ENCODE results near the gene STX1B.

The STX1B gene

DNA sequence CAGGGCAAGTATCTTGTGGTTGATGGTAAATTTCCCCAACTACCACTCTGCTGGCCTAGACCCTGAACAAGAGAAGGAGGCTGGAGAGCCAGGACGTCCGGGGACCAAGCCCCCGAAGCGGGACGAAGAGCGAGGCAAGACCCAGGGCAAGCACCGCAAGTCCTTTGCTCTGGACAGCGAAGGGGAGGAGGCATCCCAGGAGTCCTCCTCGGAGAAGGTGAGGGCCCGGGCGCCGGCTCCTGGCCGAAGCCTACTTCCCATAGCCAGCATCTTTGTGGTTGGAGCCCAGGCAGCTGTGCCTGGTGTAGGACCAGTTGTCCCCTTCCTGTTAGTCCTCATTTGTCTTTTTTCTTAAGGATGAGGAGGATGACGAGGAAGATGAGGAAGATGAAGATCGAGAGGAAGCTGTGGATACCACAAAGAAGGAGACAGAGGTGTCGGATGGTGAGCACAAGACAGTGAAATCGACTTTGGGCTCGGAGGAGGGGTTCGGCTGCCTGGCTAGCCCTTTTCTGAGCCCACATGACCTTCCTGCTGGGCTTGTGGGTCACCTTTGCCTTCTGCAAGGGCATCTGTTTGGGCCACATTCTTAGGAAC, 41.1 kb downstream of the STX1B start:
- no peak overlapping the region for H3K4me3 ChIP-seq (replicated peaks in 1 of 2; ENCODE audit: low read depth in 2 of 2, low read length in 2 of 2)
- TF ChIP-seq, protein P1, sequence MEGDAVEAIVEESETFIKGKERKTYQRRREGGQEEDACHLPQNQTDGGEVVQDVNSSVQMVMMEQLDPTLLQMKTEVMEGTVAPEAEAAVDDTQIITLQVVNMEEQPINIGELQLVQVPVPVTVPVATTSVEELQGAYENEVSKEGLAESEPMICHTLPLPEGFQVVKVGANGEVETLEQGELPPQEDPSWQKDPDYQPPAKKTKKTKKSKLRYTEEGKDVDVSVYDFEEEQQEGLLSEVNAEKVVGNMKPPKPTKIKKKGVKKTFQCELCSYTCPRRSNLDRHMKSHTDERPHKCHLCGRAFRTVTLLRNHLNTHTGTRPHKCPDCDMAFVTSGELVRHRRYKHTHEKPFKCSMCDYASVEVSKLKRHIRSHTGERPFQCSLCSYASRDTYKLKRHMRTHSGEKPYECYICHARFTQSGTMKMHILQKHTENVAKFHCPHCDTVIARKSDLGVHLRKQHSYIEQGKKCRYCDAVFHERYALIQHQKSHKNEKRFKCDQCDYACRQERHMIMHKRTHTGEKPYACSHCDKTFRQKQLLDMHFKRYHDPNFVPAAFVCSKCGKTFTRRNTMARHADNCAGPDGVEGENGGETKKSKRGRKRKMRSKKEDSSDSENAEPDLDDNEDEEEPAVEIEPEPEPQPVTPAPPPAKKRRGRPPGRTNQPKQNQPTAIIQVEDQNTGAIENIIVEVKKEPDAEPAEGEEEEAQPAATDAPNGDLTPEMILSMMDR (IDR thresholded peaks at IDR 0.05; ENCODE audit: low read depth, low read length) = no peak
- DNase-seq (ENCODE audit: low read depth in 2 of 2) = no peak

DNA sequence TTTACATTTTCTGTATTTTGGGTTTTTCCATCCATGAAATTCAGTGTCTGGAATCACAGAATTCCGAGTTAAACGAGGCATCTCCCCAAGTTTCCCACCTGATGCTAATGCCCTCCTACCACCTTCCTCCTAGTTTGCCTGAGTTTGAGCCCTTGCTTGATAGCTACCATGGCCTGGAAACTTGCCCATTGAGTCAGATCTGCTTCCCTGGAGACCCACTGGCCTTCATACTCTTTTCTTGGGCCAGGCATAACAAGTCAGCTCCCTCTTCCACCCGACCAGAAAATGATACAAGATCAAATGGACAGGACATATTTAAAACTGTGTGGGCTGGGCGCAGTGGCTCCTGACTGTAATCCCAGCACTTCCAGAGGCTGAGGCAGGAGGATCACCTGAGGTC, 42.6 kb downstream of the STX1B start:
- DNase-seq (ENCODE audit: low read depth in 2 of 2) = peak in 1 of 2 donors; percentile 27
- no peak overlapping the region for H3K4me3 ChIP-seq (replicated peaks in 1 of 2; ENCODE audit: low read depth in 2 of 2, low read length in 2 of 2)
- TF ChIP-seq, protein P1 (IDR thresholded peaks at IDR 0.05; ENCODE audit: low read depth, low read length) = no peak

DNA sequence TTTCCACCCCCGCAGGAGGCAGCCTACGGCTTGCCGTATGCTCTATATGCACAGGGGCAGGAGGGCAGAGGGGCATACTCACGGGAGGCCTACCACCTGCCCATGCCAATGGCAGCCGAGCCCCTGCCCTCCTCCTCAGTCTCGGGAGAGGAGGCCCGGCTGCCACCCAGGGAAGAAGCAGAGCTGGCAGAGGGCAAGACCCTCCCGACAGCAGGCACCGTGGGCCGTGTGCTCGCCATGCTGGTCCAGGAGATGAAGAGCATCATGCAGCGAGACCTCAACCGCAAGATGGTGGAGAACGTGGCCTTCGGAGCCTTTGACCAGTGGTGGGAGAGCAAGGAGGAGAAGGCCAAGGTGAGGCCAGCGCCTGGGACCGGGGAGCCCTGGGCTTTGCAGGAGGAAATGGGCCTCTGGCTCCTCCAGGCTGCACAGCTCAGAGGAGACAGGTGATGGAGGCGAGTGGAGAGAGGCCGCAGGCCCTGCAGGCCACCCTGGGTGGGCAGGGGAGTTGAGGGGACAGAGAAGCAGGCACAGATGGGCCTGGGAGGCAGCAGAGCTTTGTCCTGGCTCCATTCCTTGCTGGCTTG, 44.3 kb downstream of the STX1B start:
- no peak for DNase-seq (ENCODE audit: low read depth in 2 of 2)
- H3K4me3 ChIP-seq (replicated peaks in 1 of 2; ENCODE audit: low read depth in 2 of 2, low read length in 2 of 2) = no peak overlapping the region
- TF ChIP-seq, protein P1 (IDR thresholded peaks at IDR 0.05; ENCODE audit: low read depth, low read length) = no peak

DNA sequence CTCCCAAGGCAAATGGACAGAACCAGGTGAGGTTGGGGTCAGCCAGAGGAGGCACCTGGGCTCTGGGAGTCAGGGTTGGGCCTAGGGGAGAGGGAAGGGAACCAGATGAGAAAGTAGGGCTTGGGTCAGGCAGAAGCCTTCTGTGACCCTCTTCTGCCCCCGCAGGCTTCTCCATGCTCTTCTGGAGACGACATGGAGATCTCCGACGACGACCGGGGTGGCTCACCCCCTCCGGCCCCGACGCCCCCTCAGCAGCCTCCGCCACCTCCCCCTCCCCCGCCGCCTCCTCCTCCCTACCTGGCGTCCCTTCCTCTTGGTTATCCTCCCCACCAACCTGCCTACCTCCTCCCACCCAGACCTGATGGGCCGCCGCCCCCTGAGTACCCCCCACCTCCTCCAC, 45.0 kb downstream of the STX1B start:
- no peak for DNase-seq (ENCODE audit: low read depth in 2 of 2)
- no peak overlapping the region for H3K4me3 ChIP-seq (replicated peaks in 1 of 2; ENCODE audit: low read depth in 2 of 2, low read length in 2 of 2)
- TF ChIP-seq, protein P1 (IDR thresholded peaks at IDR 0.05; ENCODE audit: low read depth, low read length) = no peak

DNA sequence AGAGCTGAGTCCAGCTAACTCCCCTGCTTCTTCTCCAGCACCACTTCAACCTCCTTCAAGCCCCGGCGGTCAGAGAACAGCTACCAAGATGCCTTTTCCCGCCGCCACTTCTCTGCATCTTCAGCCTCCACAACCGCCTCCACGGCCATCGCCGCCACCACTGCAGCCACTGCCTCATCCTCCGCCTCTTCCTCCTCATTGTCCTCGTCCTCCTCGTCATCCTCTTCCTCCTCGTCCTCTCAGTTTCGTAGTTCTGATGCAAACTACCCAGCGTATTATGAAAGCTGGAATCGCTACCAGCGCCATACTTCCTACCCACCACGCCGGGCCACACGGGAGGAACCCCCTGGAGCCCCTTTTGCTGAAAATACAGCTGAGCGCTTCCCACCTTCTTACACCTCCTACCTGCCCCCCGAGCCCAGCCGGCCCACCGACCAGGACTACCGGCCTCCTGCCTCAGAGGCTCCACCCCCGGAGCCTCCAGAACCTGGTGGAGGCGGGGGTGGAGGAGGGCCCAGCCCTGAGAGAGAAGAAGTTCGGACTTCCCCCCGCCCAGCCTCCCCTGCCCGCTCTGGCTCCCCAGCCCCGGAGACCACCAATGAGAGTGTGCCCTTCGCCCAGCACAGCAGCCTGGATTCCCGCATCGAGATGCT, 45.7 kb downstream of the STX1B start:
- no peak for DNase-seq (ENCODE audit: low read depth in 2 of 2)
- H3K4me3 ChIP-seq (replicated peaks in 1 of 2; ENCODE audit: low read depth in 2 of 2, low read length in 2 of 2) = no peak overlapping the region
- TF ChIP-seq, protein P1 (IDR thresholded peaks at IDR 0.05; ENCODE audit: low read depth, low read length) = no peak

DNA sequence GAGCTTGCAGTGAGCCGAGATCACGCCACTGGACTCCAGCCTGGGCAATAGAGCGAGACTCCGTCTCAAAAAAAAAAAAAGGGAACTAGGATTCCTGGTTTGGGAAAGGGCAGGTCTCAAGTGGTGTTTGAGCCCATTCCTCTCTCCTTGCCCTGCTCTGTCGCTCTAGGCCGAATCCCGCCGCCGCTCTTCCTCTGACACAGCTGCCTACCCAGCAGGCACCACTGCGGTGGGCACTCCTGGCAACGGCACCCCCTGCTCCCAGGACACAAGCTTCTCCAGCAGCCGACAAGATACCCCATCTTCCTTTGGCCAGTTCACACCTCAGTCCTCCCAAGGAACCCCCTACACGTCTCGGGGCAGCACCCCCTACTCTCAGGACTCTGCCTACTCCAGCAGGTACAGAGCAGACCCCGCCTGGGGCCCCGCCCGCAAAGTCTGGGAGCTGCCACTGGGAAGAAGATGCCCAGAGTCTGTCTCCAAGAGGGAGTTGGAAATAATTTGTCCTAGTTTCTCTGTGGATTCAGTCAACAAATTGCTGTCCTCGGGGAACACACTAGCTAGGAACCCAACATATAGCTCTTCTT, 46.4 kb downstream of the STX1B start:
- TF ChIP-seq, protein P1 (IDR thresholded peaks at IDR 0.05; ENCODE audit: low read depth, low read length) = no peak

More for the DNA sequence above, 46.4 kb downstream of the STX1B start:
- DNase-seq (ENCODE audit: low read depth in 2 of 2) = no peak
- no peak overlapping the region for H3K4me3 ChIP-seq (replicated peaks in 1 of 2; ENCODE audit: low read depth in 2 of 2, low read length in 2 of 2)

Data from cardiac fibroblast (primary cell).